HepG2 (cell line): ENCODE measurements around the gene GGNBP2. TPM values are rescaled to one million over a fixed set of nuclear protein-coding genes. Genes with fewer than 3 reads are reported as not detected.

ENCODE experiments used
- ASH2L ChIP-seq: fragments of 300-600, 200-600 bp; sonication (generic); IDR thresholded peaks from 2 replicates; pipeline ENCODE4 v1.7.0; 2017; ENCODE audit warnings: low read depth, mild to moderate bottlenecking, moderate library complexity, mixed read lengths, low read length; ENCODE audit not compliant: insufficient read length
- ATAD3A ChIP-seq: sonication (generic); formaldehyde crosslinking; IDR thresholded peaks from 2 replicates; pipeline ENCODE4 v1.4.0; 2020; ENCODE audit warnings: missing genetic modification reagents
- EHMT2 ChIP-seq: fragments of 200-600 bp; sonication (generic); IDR thresholded peaks from 2 replicates; pipeline ENCODE4 v1.7.0; 2017; ENCODE audit warnings: antibody characterized with exemption, low read depth, low read length, borderline replicate concordance
- GZF1 ChIP-seq: sonication (generic); formaldehyde crosslinking; IDR thresholded peaks from 2 replicates; pipeline ENCODE4 v1.5.1; 2020; ENCODE audit warnings: mild to moderate bottlenecking, missing genetic modification reagents
- HNRNPLL ChIP-seq: fragments of 200-400 bp; formaldehyde crosslinking; IDR thresholded peaks from 2 replicates; pipeline ENCODE4 v1.6.1; 2017; ENCODE audit warnings: mild to moderate bottlenecking, low read depth, low read length; ENCODE audit not compliant: poor library complexity, severe bottlenecking
- KLF13 ChIP-seq: sonication (generic); formaldehyde crosslinking; IDR thresholded peaks from 2 replicates; pipeline ENCODE4 v1.4.0; 2020; ENCODE audit warnings: mild to moderate bottlenecking, missing genetic modification reagents
- NFIC ChIP-seq: IDR thresholded peaks from 2 replicates; pipeline ENCODE4 v1.6.1; 2012; ENCODE audit warnings: mild to moderate bottlenecking, low read length, inconsistent platforms
- NR2F6 ChIP-seq, 2 experiments: IDR thresholded peaks; 2 replicates each; pipeline ENCODE4 v1.6.1; 2016; ENCODE audit warnings: antibody characterized with exemption in 1 of 2, mild to moderate bottlenecking in 1 of 2
- PHF8 ChIP-seq: sonication (generic); formaldehyde crosslinking; IDR thresholded peaks from 2 replicates; pipeline ENCODE4 v1.5.0; 2020; ENCODE audit warnings: missing genetic modification reagents
- POGZ ChIP-seq: sonication (generic); formaldehyde crosslinking; IDR thresholded peaks from 2 replicates; pipeline ENCODE4 v1.4.0; 2020; ENCODE audit warnings: mild to moderate bottlenecking, missing genetic modification reagents
- REPIN1 ChIP-seq: sonication (generic); formaldehyde crosslinking; IDR thresholded peaks from 2 replicates; pipeline ENCODE4 v1.8.0; 2022; ENCODE audit warnings: missing genetic modification reagents, low read depth, mild to moderate bottlenecking, borderline replicate concordance
- RFX1 ChIP-seq: fragments of 450-650 bp; IDR thresholded peaks from 2 replicates; pipeline ENCODE4 v1.6.1; 2017
- ZNF282 ChIP-seq: fragments of 450-650 bp; IDR thresholded peaks from 2 replicates; pipeline ENCODE4 v1.6.1; 2018; ENCODE audit not compliant: partially characterized antibody
- ZNF331 ChIP-seq: sonication (generic); formaldehyde crosslinking; IDR thresholded peaks from 2 replicates; pipeline ENCODE4 v1.4.0; 2020; ENCODE audit warnings: missing genetic modification reagents
- ZNF782 ChIP-seq: sonication (generic); formaldehyde crosslinking; IDR thresholded peaks from 2 replicates; pipeline ENCODE4 v1.4.0; 2020; ENCODE audit warnings: missing genetic modification reagents, mild to moderate bottlenecking, borderline replicate concordance
- polyA plus RNA-seq, 8 experiments: library from polyadenylated mRNA; depleted of rRNA in 3 of 8; stranded (reverse) in 7 of 8; unstranded in 1 of 8; fragments of >200 nt; fragmentation: Illumina TruSeq in 4 of 8; extraction: Trizol in 4 of 8; gene quantifications; 2 replicates each; pipeline versions ENCODE4 v1.2.1 to v1.2.3, GENCODE V29; 2011 to 2016; ENCODE audit warnings: low read depth in 4 of 8, missing spikeins in 1 of 8, mixed read lengths in 1 of 8; ENCODE audit not compliant: insufficient read depth in 1 of 8
- total RNA-seq, 5 experiments: library from RNA; depleted of rRNA; stranded (reverse); fragments of >200 nt; fragmentation: Illumina TruSeq; extraction: Trizol; gene quantifications; 2 replicates each; pipeline ENCODE4 v1.2.3, GENCODE V29; 2016; ENCODE audit warnings: low read depth in 1 of 5
- TF ChIP-seq, protein P1 (sequence below): sonication (generic); formaldehyde crosslinking; IDR thresholded peaks from 2 replicates; pipeline ENCODE4 v1.8.1; 2023; ENCODE audit warnings: mild to moderate bottlenecking, missing genetic modification reagents
- TF ChIP-seq, protein P2 (sequence below): sonication (generic); formaldehyde crosslinking; IDR thresholded peaks from 2 replicates; pipeline ENCODE4 v1.4.0; 2020; ENCODE audit warnings: mild to moderate bottlenecking, missing genetic modification reagents, borderline replicate concordance
- TF ChIP-seq, protein P3 (sequence below): IDR thresholded peaks from 2 replicates; pipeline ENCODE4 v1.6.1; 2016; ENCODE audit warnings: low read depth
- TF ChIP-seq, protein P4 (sequence below): sonication (generic); formaldehyde crosslinking; IDR thresholded peaks from 2 replicates; pipeline ENCODE4 v1.4.0; 2020; ENCODE audit warnings: mild to moderate bottlenecking, missing genetic modification reagents
- TF ChIP-seq, protein P5 (sequence below): fragments of 450-650 bp; IDR thresholded peaks from 2 replicates; pipeline ENCODE4 v1.6.1; 2017
- TF ChIP-seq, protein P6 (sequence below): sonication (generic); formaldehyde crosslinking; IDR thresholded peaks from 2 replicates; pipeline ENCODE4 v1.4.0; 2020; ENCODE audit warnings: missing genetic modification reagents

Gene GGNBP2
- total and polyA plus RNA-seq, 2 of the 13 experiments (the other 11 are each of a cell fraction or from before 2014, with no cell fraction given), result 53.3 to 84.2 TPM

DNA sequence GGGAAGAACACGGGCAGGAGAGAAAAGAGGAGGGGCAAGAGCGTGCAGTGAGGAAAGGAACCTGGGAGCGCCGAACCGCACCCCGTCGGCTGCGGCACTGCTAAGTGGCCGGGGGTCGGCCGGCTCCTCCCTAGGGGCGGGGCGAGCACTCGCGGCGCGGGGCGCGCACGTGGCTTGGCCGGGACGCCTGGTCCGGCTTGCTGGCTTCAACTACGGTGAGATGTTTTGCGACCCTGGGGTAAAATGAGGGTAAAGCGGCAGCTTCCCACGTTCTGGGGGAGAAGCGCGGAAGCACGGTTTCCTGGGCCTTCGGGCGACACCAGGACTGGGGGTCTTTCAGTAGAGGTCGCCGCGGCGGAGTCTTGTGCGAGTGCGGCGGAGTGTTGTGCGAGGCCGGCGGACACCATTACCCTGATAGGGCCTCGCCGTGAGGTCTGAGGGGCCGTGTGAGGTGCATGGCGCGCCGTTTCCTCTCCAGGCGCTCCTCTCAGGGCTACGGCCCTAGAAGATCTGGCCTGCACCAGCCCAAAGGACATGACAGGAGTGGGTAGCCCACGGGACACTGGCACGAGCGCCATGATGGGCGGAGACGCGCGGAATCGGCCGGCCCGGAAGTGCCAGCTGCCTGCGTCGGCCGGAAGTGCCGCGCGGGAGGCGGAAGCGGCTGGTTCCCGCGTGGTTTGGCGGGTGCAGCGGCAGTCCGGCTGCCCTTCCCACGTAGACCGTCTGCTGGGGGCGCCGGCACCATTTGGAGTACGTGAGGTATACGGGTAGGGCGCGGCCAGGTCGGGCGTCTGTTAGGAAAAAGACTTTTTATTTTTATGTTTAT is 9.7 kb upstream of the GGNBP2 start, which contains the start of the genes MYO19 and PIGW (continued):
- TF ChIP-seq ZNF782, result peak; percentile 83; the same call in 1 of the 2 replicates
- TF ChIP-seq, protein P1, sequence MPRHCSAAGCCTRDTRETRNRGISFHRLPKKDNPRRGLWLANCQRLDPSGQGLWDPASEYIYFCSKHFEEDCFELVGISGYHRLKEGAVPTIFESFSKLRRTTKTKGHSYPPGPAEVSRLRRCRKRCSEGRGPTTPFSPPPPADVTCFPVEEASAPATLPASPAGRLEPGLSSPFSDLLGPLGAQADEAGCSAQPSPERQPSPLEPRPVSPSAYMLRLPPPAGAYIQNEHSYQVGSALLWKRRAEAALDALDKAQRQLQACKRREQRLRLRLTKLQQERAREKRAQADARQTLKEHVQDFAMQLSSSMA (CRISPR knock-in tag), result no peak
- TF ChIP-seq, protein P2, sequence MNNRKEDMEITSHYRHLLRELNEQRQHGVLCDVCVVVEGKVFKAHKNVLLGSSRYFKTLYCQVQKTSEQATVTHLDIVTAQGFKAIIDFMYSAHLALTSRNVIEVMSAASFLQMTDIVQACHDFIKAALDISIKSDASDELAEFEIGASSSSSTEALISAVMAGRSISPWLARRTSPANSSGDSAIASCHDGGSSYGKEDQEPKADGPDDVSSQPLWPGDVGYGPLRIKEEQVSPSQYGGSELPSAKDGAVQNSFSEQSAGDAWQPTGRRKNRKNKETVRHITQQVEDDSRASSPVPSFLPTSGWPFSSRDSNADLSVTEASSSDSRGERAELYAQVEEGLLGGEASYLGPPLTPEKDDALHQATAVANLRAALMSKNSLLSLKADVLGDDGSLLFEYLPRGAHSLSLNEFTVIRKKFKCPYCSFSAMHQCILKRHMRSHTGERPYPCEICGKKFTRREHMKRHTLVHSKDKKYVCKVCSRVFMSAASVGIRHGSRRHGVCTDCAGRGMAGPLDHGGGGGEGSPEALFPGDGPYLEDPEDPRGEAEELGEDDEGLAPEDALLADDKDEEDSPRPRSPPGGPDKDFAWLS (CRISPR knock-in tag), result no peak
- TF ChIP-seq POGZ (CRISPR knock-in tag), result peak; percentile 83
- TF ChIP-seq PHF8 (CRISPR knock-in tag), result peak; percentile 87
- 0 out of 2 replicates have a peak, but pooled peaks have one; percentile 36 for TF ChIP-seq NFIC
- TF ChIP-seq HNRNPLL, result peak; percentile 55
- TF ChIP-seq, protein P3, sequence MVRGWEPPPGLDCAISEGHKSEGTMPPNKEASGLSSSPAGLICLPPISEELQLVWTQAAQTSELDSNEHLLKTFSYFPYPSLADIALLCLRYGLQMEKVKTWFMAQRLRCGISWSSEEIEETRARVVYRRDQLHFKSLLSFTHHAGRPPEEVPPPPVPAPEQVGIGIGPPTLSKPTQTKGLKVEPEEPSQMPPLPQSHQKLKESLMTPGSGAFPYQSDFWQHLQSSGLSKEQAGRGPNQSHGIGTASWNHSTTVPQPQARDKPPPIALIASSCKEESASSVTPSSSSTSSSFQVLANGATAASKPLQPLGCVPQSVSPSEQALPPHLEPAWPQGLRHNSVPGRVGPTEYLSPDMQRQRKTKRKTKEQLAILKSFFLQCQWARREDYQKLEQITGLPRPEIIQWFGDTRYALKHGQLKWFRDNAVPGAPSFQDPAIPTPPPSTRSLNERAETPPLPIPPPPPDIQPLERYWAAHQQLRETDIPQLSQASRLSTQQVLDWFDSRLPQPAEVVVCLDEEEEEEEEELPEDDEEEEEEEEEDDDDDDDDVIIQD (CRISPR knock-in tag), result no peak
- TF ChIP-seq, protein P4, sequence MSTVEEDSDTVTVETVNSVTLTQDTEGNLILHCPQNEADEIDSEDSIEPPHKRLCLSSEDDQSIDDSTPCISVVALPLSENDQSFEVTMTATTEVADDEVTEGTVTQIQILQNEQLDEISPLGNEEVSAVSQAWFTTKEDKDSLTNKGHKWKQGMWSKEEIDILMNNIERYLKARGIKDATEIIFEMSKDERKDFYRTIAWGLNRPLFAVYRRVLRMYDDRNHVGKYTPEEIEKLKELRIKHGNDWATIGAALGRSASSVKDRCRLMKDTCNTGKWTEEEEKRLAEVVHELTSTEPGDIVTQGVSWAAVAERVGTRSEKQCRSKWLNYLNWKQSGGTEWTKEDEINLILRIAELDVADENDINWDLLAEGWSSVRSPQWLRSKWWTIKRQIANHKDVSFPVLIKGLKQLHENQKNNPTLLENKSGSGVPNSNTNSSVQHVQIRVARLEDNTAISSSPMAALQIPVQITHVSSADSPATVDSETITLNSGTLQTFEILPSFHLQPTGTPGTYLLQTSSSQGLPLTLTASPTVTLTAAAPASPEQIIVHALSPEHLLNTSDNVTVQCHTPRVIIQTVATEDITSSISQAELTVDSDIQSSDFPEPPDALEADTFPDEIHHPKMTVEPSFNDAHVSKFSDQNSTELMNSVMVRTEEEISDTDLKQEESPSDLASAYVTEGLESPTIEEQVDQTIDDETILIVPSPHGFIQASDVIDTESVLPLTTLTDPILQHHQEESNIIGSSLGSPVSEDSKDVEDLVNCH (CRISPR knock-in tag), result no peak
- no peak for TF ChIP-seq RFX1
- TF ChIP-seq ZNF282, result no peak
- no peak for TF ChIP-seq GZF1 (CRISPR knock-in tag)
- no peak for TF ChIP-seq KLF13 (CRISPR knock-in tag)
- no peak for TF ChIP-seq NR2F6 (IDR thresholded peaks at IDR 0.05)
- no peak for TF ChIP-seq NR2F6 (CRISPR knock-in tag; IDR thresholded peaks at IDR 0.05)
- TF ChIP-seq, protein P5, sequence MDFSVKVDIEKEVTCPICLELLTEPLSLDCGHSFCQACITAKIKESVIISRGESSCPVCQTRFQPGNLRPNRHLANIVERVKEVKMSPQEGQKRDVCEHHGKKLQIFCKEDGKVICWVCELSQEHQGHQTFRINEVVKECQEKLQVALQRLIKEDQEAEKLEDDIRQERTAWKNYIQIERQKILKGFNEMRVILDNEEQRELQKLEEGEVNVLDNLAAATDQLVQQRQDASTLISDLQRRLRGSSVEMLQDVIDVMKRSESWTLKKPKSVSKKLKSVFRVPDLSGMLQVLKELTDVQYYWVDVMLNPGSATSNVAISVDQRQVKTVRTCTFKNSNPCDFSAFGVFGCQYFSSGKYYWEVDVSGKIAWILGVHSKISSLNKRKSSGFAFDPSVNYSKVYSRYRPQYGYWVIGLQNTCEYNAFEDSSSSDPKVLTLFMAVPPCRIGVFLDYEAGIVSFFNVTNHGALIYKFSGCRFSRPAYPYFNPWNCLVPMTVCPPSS, result no peak
- TF ChIP-seq ASH2L, result peak; percentile 76
- TF ChIP-seq REPIN1 (CRISPR knock-in tag), result peak; percentile 60; the same call in 1 of the 2 replicates
- TF ChIP-seq, protein P6, sequence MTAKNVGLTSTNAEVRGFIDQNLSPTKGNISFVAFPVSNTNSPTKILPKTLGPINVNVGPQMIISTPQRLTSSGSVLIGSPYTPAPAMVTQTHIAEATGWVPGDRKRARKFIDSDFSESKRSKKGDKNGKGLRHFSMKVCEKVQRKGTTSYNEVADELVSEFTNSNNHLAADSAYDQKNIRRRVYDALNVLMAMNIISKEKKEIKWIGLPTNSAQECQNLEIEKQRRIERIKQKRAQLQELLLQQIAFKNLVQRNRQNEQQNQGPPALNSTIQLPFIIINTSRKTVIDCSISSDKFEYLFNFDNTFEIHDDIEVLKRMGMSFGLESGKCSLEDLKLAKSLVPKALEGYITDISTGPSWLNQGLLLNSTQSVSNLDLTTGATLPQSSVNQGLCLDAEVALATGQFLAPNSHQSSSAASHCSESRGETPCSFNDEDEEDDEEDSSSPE (CRISPR knock-in tag), result peak; percentile 78
- TF ChIP-seq ZNF331 (CRISPR knock-in tag), result no peak
- no peak for TF ChIP-seq ATAD3A (CRISPR knock-in tag)
- no peak for TF ChIP-seq EHMT2
